NCI-H2081 (cell line): ENCODE measurements around the gene DBNDD1.

ENCODE experiments used
- DNase-seq, 2 experiments: peaks; one replicate each; lab custom pipeline; 2025; lab: John Stamatoyannopoulos, UW

The DBNDD1 gene

DNA sequence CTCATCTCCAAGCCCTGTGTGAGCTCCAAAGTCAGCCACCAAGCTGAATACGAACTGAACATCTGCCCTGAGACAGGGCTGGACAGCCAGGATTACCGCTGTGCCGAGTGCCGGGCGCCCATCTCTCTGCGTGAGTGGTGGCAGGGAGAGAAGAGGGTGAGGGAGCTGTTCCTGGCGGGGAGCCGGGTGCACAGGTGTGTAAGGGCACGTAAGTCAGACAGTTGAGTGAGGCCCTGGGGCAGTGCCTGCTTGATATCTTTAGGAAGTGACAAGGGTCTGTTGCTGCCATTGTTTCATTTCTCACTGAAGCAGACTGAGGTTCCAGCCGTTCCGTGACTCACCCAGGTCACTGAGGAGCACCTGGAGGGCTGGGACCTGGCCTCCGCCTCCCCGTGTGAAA is 58.3 kb downstream of the DBNDD1 start:
- DNase-seq: no peak

DNA sequence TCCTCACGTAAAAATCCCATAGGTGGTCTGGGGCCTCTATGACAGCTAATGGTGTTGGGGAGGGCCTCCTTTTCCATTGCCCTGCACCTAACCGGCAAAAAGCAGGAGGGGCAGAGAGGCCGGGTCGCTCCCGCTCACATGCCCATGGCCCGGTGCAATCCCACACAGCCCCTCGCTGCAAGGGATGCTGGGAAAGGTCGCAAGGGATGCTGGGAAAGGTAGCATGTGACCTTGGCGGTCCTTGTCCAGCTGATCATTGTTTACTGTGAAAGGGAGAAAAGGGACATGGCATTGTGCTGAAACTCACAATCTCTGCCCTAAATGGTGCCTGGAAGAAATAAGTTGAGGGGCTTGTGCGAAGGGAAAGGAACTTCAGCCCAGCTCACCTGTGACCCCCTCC is 60.7 kb downstream of the DBNDD1 start:
- DNase-seq: no peak

DNA sequence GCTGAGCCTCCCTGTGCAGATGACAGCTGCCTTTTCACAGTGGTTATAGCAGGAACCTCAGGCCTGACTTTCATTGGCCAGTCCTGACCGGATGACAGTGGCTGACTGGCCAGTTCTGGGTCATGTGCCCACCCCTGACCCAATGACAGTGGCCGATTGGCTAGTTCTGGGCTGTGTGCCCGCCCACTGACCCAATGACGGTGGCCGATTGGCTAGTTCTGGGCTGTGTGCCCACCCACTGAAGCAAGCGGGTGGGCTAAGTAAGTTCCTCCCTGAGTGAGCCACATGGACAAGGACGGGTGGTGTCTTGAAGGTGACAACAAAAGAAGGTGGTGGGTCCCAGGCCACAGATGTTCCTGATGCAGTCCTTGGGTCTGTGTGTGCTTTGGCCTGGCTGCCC is 61.2 kb downstream of the DBNDD1 start:
- DNase-seq: no peak

- no peak for DNase-seq
These were observed 62.0 kb downstream of the DBNDD1 start for GRCh38 chr16:89957216-89957785.

DNA sequence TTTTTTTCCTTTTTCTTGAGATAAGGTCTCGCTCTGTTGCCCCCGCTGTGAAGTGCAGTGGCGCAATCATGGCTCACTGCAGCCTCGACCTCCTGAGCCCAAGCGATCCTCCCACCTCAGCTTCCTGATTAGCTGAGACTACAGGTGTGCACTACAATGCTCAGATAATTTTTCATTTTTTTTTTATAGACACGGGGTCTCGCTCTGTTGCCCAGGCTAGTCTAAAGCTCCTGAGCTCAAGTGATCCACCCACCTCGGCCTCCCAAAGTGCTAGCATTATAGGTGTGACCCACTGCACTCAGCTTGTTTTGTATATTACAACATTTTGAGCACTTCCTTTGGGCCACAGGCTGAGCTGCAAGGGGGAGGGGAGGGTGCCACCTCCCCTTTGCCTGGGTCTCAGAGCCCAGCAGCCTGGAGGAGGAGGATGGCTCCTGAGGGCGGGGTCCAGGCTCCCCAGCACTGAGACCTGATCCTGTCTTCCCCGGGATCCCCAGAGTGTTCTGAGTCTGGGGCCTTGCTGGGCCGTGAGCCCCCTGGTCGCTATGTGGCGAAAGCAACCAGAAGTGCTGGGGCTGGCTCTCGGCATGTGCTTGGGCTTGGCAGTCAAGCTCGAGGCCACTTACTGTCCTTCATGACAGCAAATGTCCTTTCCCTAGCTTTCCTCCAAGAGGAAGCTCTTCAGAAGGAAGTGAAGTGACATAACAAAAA is 62.6 kb downstream of the DBNDD1 start:
- DNase-seq: no peak

GRCh38 chr16:89955001-89955685 is 64.1 kb downstream of the DBNDD1 start:
- DNase-seq: no peak
